ENCODE measurements around the gene DBP. TPM values are rescaled to one million over a fixed set of nuclear protein-coding genes. Genes with fewer than 3 reads are reported as not detected.
A peak's percentile ranks its signal among the peaks of the same experiment; 100 is the strongest.

The DBP gene
- total and polyA plus RNA-seq, 2 of the 13 experiments (the other 11 are each of a cell fraction or from before 2014, with no cell fraction given) = 1.7 to 5.8 TPM

DNA sequence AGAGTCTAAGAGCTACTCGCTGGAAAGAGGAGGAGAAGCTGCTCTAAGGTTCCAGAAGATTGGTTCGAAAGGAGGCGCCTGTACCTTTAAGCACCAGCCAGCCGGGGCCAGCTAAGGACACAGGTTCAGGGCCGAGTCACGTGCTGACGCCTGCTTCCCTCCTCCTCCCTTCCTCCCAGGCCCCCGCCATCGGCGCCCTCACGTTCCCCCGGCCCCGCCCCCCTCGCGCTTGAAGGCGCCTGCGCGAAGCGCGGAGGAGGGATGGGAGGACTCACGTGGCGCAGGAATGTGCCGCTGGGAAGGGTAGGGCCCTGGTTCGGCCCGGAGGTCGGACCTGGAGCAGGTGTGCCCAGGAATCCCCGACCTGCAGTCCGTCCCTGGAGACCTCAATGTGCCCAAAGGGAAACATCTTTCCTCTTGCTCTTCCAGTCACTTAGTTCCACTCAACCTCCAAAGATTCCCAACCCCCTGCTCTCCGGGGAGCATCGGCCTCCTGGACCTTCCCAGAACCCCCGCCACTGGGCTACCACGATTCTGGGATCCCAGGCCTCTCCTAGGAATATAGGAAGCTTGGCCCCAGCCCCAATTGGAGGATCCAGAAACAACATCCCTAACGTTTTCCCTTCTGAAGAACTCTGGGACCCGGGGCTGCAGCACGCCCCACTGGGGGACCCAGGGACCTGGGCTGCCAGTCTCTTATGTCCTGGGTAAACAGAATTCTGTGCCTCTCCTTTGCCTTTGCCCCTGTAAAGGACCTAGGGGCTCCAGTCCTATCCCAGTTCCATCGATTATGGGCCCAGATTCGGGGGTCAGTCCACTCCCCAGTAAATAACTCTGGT is 2.5 kb downstream of the DBP start (continued):
- TF ChIP-seq, protein P1, sequence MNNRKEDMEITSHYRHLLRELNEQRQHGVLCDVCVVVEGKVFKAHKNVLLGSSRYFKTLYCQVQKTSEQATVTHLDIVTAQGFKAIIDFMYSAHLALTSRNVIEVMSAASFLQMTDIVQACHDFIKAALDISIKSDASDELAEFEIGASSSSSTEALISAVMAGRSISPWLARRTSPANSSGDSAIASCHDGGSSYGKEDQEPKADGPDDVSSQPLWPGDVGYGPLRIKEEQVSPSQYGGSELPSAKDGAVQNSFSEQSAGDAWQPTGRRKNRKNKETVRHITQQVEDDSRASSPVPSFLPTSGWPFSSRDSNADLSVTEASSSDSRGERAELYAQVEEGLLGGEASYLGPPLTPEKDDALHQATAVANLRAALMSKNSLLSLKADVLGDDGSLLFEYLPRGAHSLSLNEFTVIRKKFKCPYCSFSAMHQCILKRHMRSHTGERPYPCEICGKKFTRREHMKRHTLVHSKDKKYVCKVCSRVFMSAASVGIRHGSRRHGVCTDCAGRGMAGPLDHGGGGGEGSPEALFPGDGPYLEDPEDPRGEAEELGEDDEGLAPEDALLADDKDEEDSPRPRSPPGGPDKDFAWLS (CRISPR knock-in tag; IDR thresholded peaks at IDR 0.05; ENCODE audit: borderline replicate concordance) = 0 out of 2 replicates have a peak, but pooled peaks have one; percentile 53
- 0 out of 2 replicates have a peak, but pooled peaks have one; percentile 25 for TF ChIP-seq ZNF343 (CRISPR knock-in tag; IDR thresholded peaks at IDR 0.05)
- no peak for TF ChIP-seq TOPORS (CRISPR knock-in tag; IDR thresholded peaks at IDR 0.05)
- TF ChIP-seq ZNF350 (CRISPR knock-in tag; IDR thresholded peaks at IDR 0.05; ENCODE audit: borderline replicate concordance, low read depth) = peak; percentile 35; the same call in 1 of the 2 replicates
- TF ChIP-seq, protein P2, sequence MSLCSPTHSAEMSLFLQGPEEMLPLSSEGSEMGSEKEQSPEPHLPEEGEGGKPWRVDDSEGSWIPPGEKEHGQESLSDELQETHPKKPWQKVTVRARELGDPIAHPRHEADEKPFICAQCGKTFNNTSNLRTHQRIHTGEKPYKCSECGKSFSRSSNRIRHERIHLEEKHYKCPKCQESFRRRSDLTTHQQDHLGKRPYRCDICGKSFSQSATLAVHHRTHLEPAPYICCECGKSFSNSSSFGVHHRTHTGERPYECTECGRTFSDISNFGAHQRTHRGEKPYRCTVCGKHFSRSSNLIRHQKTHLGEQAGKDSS (CRISPR knock-in tag; IDR thresholded peaks at IDR 0.05; ENCODE audit: borderline replicate concordance, low read depth) = peak; percentile 57; the same call in 1 of the 2 replicates
- TF ChIP-seq ZNF747 (CRISPR knock-in tag; IDR thresholded peaks at IDR 0.05; ENCODE audit: borderline replicate concordance) = no peak
- no peak for TF ChIP-seq AGO1 (IDR thresholded peaks at IDR 0.05; ENCODE audit: low read depth, low read length, poor library complexity, severe bottlenecking)
- TF ChIP-seq, protein P3, sequence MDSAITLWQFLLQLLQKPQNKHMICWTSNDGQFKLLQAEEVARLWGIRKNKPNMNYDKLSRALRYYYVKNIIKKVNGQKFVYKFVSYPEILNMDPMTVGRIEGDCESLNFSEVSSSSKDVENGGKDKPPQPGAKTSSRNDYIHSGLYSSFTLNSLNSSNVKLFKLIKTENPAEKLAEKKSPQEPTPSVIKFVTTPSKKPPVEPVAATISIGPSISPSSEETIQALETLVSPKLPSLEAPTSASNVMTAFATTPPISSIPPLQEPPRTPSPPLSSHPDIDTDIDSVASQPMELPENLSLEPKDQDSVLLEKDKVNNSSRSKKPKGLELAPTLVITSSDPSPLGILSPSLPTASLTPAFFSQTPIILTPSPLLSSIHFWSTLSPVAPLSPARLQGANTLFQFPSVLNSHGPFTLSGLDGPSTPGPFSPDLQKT (CRISPR knock-in tag; IDR thresholded peaks at IDR 0.05; ENCODE audit: borderline replicate concordance) = no peak
- TF ChIP-seq, protein P4, sequence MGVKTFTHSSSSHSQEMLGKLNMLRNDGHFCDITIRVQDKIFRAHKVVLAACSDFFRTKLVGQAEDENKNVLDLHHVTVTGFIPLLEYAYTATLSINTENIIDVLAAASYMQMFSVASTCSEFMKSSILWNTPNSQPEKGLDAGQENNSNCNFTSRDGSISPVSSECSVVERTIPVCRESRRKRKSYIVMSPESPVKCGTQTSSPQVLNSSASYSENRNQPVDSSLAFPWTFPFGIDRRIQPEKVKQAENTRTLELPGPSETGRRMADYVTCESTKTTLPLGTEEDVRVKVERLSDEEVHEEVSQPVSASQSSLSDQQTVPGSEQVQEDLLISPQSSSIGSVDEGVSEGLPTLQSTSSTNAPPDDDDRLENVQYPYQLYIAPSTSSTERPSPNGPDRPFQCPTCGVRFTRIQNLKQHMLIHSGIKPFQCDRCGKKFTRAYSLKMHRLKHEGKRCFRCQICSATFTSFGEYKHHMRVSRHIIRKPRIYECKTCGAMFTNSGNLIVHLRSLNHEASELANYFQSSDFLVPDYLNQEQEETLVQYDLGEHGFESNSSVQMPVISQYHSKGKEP (CRISPR knock-in tag; IDR thresholded peaks at IDR 0.05) = 0 out of 2 replicates have a peak, but pooled peaks have one; percentile 35
- TF ChIP-seq RBM39 (IDR thresholded peaks at IDR 0.05; ENCODE audit: low read depth, low read length, poor library complexity, severe bottlenecking) = no peak
- no peak for TF ChIP-seq RFX1 (IDR thresholded peaks at IDR 0.05)
- peak; percentile 57; the same call in 1 of the 2 replicates for TF ChIP-seq MEIS2 (CRISPR knock-in tag; IDR thresholded peaks at IDR 0.05)
- TF ChIP-seq, protein P5, sequence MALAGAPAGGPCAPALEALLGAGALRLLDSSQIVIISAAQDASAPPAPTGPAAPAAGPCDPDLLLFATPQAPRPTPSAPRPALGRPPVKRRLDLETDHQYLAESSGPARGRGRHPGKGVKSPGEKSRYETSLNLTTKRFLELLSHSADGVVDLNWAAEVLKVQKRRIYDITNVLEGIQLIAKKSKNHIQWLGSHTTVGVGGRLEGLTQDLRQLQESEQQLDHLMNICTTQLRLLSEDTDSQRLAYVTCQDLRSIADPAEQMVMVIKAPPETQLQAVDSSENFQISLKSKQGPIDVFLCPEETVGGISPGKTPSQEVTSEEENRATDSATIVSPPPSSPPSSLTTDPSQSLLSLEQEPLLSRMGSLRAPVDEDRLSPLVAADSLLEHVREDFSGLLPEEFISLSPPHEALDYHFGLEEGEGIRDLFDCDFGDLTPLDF (CRISPR knock-in tag; IDR thresholded peaks at IDR 0.05) = no peak
- TF ChIP-seq HNF4A (CRISPR knock-in tag; IDR thresholded peaks at IDR 0.05) = peak; percentile 39
- TF ChIP-seq, protein P6, sequence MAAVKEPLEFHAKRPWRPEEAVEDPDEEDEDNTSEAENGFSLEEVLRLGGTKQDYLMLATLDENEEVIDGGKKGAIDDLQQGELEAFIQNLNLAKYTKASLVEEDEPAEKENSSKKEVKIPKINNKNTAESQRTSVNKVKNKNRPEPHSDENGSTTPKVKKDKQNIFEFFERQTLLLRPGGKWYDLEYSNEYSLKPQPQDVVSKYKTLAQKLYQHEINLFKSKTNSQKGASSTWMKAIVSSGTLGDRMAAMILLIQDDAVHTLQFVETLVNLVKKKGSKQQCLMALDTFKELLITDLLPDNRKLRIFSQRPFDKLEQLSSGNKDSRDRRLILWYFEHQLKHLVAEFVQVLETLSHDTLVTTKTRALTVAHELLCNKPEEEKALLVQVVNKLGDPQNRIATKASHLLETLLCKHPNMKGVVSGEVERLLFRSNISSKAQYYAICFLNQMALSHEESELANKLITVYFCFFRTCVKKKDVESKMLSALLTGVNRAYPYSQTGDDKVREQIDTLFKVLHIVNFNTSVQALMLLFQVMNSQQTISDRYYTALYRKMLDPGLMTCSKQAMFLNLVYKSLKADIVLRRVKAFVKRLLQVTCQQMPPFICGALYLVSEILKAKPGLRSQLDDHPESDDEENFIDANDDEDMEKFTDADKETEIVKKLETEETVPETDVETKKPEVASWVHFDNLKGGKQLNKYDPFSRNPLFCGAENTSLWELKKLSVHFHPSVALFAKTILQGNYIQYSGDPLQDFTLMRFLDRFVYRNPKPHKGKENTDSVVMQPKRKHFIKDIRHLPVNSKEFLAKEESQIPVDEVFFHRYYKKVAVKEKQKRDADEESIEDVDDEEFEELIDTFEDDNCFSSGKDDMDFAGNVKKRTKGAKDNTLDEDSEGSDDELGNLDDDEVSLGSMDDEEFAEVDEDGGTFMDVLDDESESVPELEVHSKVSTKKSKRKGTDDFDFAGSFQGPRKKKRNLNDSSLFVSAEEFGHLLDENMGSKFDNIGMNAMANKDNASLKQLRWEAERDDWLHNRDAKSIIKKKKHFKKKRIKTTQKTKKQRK (IDR thresholded peaks at IDR 0.05; ENCODE audit: low read length) = no peak

Data from HepG2 (cell line).